GDM1 (cell line): ENCODE results near the gene PDILT.
"Not testable (repeated sequence)": the region's sequence is repeated elsewhere in the genome, so short reads cannot be mapped to it uniquely, and the experiment has no call there.

Source experiments
- DNase-seq: peaks from one replicate; lab custom pipeline; 2025; lab: John Stamatoyannopoulos, UW

PDILT gene

GRCh38 chr16:20321671-20322070, 82.9 kb downstream of the PDILT start:
- no peak for DNase-seq

DNA sequence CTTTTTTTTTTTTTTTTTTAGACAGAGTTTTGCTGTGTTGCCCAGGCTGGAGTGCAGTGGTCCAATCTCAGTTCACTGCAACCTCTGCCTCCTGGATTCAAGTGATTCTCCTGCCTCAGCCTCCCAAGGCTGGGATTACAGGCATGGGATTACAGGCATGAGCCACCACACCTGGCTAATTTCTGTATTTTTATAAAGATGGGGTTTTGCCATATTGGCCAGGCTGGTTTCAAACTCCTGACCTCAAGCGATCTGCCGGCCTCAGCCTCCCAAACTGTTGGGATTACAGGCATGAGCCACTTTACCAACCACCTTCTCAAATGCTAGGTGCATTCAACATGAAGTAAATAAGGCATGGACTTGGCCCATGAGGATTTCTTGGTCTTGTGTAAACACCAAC, 83.5 kb downstream of the PDILT start:
- DNase-seq = not testable (repeated sequence)

DNA sequence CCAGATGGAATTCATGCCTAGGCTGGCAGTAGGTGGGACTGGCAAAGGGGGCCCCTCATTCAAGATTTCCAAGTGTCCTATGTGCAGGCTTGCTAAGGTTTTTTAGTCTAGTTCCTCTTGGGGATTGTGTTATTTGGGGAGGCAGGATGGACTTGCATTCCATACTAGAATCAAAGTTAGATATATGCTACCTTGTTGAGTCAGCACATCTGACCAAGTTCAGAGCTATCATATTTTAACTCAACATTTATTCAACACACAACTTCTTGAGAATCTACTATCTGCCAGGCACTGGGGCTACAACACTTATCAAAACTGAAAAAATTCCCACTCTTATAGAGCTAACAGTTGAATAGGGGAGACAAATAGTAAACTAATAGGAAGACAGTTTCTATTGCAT, 83.9 kb downstream of the PDILT start:
- no peak for DNase-seq

- no peak for DNase-seq
Measured at GRCh38 chr16:20320178-20320577, 84.4 kb downstream of the PDILT start.

DNA sequence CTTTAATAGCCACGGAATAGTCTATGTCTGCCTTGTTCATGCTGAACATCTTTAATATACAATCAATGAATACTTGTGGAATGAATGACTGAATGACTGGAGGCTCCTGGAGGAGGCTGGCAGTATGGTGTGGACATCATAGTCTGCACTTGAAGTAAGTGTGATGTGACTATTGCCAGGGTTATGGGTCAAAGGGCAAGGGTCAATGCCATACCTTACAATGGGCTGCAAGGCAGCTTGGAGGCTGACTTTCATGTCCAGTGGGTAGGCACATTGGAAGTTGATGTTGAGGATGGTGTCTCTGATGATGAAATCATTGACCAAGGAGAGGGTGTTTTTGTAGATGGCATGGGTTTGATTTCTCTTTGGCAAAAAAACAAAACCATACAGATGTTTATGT, 85.1 kb downstream of the PDILT start:
- DNase-seq = no peak

GRCh38 chr16:20318437-20318836, 86.1 kb downstream of the PDILT start:
- DNase-seq = no peak

- no peak for DNase-seq
Measured at GRCh38 chr16:20318006-20318405, 86.5 kb downstream of the PDILT start.

DNA sequence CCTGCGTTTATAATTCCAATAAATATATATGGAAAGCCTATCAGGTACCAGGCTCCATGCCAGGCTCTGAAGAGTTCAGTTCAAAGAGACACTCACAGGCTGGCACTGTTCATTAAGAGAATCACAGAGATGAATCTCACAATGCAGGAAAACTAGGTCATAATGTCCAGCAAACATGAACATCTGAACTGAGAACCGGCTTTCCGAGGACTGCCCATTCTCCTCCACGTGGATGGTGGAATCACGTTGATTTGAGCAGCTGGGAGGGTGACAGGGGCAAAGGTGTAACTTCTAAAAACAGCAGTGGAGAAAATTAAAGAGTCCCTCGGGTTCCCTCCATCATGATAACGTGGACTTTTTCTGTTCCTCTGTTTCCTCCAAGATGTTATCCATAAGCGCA, 87.4 kb downstream of the PDILT start:
- DNase-seq = no peak

DNA sequence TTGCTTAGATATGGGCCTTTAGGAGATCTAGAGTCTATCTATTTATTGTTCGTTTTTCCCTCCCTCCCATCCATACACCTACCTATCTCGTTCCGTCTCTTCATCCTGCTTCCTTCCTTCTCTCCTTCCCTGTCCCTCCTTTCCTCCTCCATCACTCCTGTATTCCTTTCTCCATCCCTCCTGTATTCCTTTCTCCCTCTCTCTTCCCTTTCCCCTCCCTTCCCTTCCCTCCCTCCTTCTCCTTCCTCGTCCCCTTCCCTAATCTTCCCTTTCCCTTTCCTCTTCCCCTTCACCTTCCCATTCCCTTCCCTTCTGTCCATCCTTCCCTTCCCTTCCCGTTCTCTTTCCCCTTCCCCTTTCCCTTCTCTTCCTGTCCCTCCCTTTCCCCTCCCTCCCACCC, 87.8 kb downstream of the PDILT start:
- no peak for DNase-seq

DNA sequence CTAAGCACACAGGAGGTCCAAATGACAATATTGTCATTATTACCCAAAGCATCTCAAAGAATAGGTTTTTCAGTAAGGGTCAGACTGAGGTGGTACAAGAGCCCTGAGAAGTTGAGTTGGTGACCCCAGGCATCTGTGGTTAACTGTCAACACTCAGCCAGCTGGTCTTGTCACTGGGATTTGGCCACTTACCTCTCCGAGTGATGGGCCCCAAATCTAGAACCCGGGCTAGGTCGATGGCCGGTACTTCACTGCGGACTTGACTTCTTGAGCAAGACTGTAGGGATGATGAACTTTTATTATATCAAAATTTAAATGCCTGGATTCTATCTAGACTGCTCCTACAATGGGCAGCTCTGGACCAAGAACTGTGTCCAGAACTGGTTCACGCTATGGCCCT, 88.8 kb downstream of the PDILT start:
- DNase-seq = no peak

- no peak for DNase-seq
Measured at GRCh38 chr16:20314575-20314974, 90.0 kb downstream of the PDILT start.

GRCh38 chr16:20313741-20314140, 90.8 kb downstream of the PDILT start:
- no peak for DNase-seq

DNA sequence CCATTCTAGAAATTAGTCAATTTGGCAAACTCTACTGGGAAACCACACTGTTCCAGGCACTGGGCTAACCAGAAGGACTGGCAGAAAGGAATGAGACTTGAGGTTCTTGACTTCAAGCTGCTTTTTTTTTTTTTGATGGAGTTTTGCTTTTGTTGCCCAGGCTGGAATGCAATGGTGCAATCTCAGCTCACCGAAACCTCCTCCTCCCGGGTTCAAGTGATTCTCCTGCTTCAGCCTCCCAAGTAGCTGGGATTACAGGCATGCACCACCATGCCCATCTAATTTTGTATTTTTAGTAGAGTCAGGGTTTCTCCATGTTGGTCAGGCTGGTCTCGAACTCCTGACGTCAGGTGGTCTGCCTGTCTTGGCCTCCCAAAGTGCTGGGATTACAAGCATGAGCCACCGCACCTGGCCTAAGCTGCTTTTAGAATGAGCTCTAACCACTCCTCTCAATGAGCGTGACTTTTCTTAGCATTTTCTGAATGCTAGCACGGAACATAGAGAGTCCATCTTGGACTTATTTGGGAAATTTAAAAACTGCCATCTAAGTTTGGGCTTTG, 91.9 kb downstream of the PDILT start:
- not testable (repeated sequence) for DNase-seq

DNA sequence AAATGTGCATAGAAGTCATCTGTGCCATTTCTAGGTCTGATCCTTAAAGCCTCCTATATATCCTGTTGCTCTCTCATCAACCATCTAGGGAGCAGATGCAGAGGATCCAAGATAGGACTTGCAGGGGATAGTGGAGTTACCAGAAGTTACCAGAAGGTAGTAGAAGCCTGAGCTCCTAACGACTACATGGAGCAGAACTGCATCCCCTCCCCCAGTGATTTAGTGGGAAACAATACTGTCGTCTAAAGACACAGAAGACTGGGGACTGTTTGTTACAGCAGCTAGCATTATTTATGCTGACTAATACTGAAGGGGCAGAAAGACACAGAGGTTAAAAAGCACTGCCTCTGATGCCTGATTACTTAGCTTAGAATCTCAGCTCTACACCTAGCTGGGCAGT, 93.0 kb downstream of the PDILT start:
- no peak for DNase-seq

DNA sequence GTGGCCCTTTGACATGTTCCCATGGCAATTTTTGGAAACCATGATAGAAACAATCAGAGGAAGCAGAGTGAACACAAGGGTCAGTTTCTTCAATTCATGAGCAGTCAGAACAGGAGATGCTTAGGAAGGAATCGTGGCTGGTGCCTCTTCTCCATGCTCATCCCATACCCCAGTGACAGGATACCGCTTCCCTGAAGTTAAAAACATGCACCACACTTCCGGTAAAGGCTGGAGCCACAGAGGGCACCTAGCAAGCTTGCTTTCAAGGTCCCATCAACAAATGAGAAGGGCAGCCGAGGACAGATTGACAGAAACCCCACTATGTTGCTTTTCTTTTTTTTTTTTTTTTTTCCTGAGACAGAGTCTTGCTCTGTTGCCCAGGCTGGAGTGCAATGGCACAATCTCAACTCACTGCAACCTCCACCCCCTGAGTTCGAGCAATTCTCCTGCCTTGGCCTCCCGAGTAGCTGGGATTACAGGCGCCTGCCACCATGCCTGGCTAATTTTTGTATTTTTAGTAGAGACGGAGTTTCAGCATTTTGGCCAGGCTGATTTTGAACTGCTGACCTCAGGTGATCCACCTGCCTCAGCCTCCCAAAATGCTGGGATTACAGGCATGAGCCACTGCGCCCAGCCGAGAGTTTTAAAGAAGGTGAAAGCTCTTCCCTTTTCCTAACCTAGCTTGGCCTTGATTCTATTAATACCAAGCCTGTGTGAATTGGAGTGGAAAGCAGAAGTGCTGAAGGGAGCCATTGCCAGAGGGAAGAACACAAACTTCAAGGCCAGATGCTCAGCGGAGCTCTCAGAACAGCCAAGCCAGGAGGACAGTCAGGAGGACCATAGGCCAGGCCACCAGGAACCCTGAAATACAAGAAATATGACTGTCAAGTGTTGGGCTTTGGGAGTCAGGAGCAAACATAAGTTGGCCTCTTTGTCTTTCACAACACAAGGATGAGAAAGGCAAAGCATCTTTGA, 93.8 kb downstream of the PDILT start:
- DNase-seq = no peak

DNA sequence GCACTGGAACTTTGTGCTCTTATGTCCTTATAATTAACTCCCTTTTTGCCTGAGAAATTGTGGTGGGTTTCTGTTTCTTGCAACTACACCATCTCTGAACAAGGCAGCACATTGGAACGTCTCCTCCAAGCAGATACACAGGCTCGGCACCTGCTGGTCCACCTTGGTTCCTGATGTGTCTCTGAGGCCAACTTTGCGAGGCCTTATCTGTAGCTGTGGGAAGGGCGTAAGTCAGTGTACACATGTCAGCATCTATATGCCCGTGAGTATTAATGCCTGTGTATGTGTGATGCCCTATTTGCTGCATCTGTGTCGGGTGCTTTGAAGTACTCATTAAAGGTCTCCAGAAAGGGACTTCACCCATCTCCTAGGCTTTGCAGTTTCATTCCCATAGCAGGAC, 94.8 kb downstream of the PDILT start:
- DNase-seq = no peak
